Measurements from ENCODE around the gene COL5A3.

DNA sequence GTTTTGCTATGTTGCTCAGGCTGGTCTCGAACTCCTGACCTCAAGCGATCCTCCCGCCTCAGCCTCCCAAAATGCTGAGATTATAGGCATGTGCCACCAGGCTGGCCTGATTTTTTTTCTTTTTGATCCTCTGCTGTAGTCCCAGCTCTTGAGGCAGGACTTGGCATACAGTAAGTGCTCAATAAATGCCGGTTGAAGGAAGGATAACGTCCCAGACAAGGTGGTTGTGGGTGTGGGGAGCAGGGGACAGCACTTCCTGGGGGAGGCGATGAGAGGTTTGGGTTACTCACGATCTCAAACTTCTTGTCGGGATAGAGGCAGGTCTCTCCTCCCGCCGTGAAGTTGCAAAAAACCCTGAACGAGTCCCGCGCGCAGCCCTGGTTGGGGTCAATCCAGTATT is 44.3 kb downstream of the COL5A3 start:
- TF ChIP-seq ZNF549 (CRISPR knock-in tag; IDR thresholded peaks at IDR 0.05) (no peak), ATRX (CRISPR knock-in tag; IDR thresholded peaks at IDR 0.05; ENCODE audit: borderline replicate concordance) (no peak), HOXA5 (CRISPR knock-in tag; IDR thresholded peaks at IDR 0.05) (no peak), POLR2AphosphoS5 (IDR thresholded peaks at IDR 0.05; ENCODE audit: low read depth, low read length) (no peak), ZFP41 (CRISPR knock-in tag; IDR thresholded peaks at IDR 0.05; ENCODE audit: borderline replicate concordance) (no peak), ZNF563 (CRISPR knock-in tag; IDR thresholded peaks at IDR 0.05) (no peak), SP5 (CRISPR knock-in tag; IDR thresholded peaks at IDR 0.05; ENCODE audit: borderline replicate concordance, low read depth) (no peak), CC2D1A (CRISPR knock-in tag; IDR thresholded peaks at IDR 0.05) (no peak), ZNF678 (CRISPR knock-in tag; IDR thresholded peaks at IDR 0.05) (no peak)
- TF ChIP-seq, protein P1, sequence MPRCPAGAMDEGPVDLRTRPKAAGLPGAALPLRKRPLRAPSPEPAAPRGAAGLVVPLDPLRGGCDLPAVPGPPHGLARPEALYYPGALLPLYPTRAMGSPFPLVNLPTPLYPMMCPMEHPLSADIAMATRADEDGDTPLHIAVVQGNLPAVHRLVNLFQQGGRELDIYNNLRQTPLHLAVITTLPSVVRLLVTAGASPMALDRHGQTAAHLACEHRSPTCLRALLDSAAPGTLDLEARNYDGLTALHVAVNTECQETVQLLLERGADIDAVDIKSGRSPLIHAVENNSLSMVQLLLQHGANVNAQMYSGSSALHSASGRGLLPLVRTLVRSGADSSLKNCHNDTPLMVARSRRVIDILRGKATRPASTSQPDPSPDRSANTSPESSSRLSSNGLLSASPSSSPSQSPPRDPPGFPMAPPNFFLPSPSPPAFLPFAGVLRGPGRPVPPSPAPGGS (CRISPR knock-in tag; IDR thresholded peaks at IDR 0.05), result no peak
